ENCODE measurements around the gene ATG16L1.
"Not testable (repeated sequence)": the region's sequence is repeated elsewhere in the genome, so short reads cannot be mapped to it uniquely, and the experiment has no call there.

ATG16L1 gene

DNA sequence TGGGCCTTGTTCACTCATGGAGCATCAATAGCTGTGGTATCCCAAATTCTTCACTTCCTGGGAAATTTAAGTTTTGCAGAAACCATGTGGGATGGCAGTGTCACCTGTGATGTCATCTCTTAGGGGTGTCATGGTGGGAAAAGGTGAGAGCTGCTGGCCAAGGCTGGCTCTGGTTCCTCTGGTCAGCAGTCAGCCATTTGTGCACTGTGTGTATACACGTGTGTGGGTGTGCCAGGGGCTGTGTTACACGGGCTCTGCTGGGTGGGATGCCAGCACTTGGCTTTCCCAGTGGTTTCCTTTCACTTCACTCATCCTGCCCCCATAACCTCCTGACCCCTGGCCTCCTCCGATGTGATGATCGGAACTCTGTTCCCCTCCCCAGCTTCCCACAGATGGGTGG is 77.4 kb downstream of the ATG16L1 start:
- TF ChIP-seq, protein P1, sequence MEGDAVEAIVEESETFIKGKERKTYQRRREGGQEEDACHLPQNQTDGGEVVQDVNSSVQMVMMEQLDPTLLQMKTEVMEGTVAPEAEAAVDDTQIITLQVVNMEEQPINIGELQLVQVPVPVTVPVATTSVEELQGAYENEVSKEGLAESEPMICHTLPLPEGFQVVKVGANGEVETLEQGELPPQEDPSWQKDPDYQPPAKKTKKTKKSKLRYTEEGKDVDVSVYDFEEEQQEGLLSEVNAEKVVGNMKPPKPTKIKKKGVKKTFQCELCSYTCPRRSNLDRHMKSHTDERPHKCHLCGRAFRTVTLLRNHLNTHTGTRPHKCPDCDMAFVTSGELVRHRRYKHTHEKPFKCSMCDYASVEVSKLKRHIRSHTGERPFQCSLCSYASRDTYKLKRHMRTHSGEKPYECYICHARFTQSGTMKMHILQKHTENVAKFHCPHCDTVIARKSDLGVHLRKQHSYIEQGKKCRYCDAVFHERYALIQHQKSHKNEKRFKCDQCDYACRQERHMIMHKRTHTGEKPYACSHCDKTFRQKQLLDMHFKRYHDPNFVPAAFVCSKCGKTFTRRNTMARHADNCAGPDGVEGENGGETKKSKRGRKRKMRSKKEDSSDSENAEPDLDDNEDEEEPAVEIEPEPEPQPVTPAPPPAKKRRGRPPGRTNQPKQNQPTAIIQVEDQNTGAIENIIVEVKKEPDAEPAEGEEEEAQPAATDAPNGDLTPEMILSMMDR (conservative IDR thresholded peaks at IDR 0.05), result no peak
- TF ChIP-seq ZFX (IDR thresholded peaks at IDR 0.05), result no peak

GRCh38 chr2:233329489-233330135 is 78.1 kb downstream of the ATG16L1 start:
- TF ChIP-seq ZFX (IDR thresholded peaks at IDR 0.05), result no peak
- TF ChIP-seq, protein P1 (conservative IDR thresholded peaks at IDR 0.05), result no peak
- H3K27ac ChIP-seq, result no peak overlapping the region

More for the DNA sequence above, 77.4 kb downstream of the ATG16L1 start:
- no peak overlapping the region for H3K27ac ChIP-seq

GRCh38 chr2:233331536-233331935 is 80.1 kb downstream of the ATG16L1 start:
- TF ChIP-seq, protein P1 (conservative IDR thresholded peaks at IDR 0.05), result no peak
- TF ChIP-seq ZFX (IDR thresholded peaks at IDR 0.05), result no peak

DNA sequence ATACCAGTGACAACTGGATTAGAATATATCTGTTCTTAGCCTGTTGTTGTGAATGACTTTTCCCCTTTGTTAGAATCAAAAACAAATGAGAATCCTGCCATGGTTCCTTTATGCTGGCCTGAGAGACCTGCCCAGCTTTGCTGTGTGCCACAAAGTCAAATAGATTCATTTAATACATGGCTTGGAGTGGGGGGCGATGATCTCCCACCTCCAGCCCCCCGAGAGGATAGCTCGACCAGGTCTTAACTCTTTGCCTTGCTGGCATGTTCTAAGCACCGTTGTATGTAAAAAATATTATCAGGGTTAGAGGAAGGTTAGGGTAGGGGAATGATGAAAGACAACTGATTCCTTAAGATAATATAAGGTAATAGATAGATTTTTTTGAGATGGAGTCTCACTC is 80.7 kb downstream of the ATG16L1 start:
- TF ChIP-seq ZFX (IDR thresholded peaks at IDR 0.05), result no peak
- TF ChIP-seq, protein P1 (conservative IDR thresholded peaks at IDR 0.05), result no peak
- H3K27ac ChIP-seq, result no peak overlapping the region

More at GRCh38 chr2:233331536-233331935, 80.1 kb downstream of the ATG16L1 start:
- no peak overlapping the region for H3K27ac ChIP-seq

DNA sequence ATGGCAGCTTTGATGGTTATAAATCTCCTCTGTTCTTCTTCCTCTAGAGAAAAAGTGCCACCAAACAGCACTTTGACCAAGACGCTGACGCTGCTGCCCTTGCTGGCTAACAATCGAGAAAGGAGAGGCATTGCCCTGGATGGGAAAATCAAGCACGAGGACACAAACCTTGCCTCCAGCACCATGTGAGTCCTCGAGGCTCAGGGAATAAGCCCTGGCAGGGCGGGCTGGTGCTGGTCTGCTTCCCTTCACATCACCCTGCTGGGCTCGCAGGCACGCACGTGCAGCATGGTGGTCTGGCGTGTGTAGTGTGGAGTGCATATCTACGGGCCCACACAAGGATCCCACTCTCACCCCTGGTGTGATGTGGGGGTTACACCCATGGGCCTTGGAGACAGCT is 83.4 kb downstream of the ATG16L1 start:
- no peak for TF ChIP-seq ZFX (IDR thresholded peaks at IDR 0.05)
- TF ChIP-seq, protein P1 (conservative IDR thresholded peaks at IDR 0.05), result no peak
- H3K27ac ChIP-seq, result no peak overlapping the region

DNA sequence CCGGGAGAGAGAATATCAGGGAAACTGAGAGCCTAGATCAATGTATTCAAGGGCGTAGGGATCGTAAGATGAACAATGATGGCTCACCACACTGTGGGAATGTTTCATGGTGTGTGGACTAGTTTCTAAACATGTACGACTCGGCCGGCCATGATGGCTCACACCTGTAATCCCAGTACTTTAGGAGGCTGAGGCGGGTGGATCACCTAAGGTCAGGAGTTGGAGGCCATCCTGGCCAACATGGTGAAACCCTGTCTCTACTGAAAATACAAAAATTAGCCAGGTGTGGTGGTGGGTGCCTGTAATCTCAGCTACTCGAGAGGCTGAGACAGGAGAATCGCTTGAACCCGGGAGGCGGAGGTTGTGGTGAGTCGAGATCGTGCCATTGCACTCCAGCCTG is 84.6 kb downstream of the ATG16L1 start:
- not testable (repeated sequence) for H3K27ac ChIP-seq

DNA sequence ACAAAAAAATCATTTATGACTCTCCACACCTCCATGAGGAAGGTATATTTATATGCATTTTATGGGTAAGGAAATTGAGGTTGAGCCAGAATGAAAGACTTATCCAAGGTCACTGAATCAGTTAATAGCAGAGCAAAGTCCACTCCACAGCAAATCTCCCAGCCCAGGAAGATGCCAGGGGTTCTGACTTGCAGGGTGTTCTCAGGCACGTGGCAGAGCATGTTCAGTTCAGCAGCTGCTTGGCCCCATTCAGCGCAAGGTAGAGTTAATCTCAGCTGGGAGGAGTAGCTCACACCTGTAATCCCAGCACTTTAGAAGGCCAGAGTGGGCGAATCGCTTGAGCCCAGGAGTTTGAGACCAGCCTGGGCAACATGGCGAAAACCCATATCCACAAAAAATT is 85.1 kb downstream of the ATG16L1 start:
- TF ChIP-seq, protein P1 (conservative IDR thresholded peaks at IDR 0.05), result no peak
- TF ChIP-seq ZFX (IDR thresholded peaks at IDR 0.05), result no peak
- no peak overlapping the region; the same call in 1 of the 2 replicates for H3K27ac ChIP-seq

GRCh38 chr2:233338046-233338445 is 86.6 kb downstream of the ATG16L1 start:
- H3K27ac ChIP-seq, result no peak overlapping the region
- no peak for TF ChIP-seq ZFX (IDR thresholded peaks at IDR 0.05)

Data from C4-2B (cell line).